ENCODE results near the gene GPR61.

The GPR61 gene

DNA sequence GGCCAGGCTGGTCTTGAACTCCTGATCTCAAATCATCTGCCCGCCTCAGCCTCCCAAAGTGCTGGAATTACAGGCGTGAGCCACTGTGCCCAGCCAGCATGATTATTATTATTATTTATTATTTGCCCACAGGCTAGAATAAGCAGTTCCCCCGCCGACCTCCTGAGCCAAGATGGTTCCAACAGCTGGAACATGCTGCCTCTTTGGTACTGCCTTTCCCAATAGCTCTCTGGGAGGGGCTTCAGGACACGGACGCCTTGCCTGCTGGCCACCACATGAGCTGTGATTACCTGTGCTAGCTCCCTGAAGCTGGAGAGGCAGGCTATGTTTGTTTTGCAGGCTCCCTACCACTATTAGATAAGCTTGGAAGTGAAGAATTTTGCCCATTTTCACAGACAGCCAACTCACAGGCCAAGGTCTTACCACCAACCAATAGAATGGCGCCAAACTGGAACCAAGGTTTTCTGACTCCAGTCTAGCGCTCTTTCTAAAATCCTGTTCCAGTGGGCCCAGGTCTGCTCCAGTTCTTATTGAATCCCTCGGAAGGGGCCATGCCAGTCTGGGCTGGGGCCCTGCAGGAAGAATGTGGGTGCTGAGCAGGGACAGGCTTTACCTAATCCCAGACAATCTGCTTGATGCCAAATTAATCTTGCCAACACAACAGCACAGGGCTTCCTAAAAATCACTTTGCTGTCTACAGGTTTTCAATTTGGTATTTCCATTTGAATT, 2.1 kb upstream of the GPR61 start:
- Histone ChIP-seq H3K9me3 (ENCODE audit: control insufficient read depth, low read length) (no peaks in the 10 kb centered on the region), H3K36me3 (ENCODE audit: control insufficient read depth, insufficient read depth, low read length) (no peaks in the 10 kb centered on the region), H3K4me3 (ENCODE audit: extremely low read depth, insufficient read depth, low read length, poor library complexity, severe bottlenecking) (no peak overlapping the region), H3K4me1 (ENCODE audit: control insufficient read depth, insufficient read depth, low read length, poor library complexity, severe bottlenecking) (peaks cover under 1% of the 10 kb centered on the region), H3K27ac (ENCODE audit: low read depth, low read length, severe bottlenecking) (no peak overlapping the region)
- WGBS, 2 experiments (ENCODE audit: insufficient coverage in 2 of 2): 94 to 100% methylated on average over 4 to 7 of the region's 9 CpGs

DNA sequence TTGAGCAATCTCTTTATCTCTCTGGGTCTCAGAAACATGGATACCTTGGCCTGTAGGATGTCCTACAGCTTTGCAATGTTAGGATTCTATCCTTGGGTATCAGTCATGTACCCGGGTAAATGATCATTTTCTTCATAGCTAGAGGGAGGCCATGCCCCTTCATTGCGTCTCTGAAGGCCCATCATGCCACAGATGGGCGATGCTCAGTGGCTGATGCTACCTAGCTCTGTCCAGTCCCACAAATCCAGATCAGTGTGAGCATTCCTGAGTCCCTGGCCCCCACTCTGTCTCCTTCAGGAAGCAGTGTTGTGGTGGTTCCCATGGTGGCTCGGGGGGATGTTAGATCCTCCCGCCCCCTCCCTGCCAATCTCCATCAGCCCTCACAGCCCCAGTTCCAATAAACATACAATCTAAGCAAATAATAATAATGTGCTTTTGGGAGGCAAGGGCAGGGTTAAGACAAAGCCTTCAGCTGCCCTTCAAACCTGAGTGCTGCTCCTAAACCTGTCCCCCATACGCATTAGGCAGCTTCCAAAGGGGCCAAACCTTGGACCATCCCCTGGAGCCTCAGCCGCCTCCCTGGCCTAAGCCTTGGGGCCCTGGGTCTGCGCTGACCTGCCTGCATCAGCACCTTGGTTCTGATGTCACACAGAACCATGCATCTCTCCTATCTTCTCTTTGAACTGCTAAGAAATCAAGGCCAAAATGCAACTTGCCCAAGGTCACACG, 681 bp upstream of the GPR61 start:
- Histone ChIP-seq H3K9me3 (ENCODE audit: control insufficient read depth, low read length) (no peaks in the 10 kb centered on the region), H3K36me3 (ENCODE audit: control insufficient read depth, insufficient read depth, low read length) (no peaks in the 10 kb centered on the region), H3K27ac (ENCODE audit: low read depth, low read length, severe bottlenecking) (no peak overlapping the region), H3K4me1 (ENCODE audit: control insufficient read depth, insufficient read depth, low read length, poor library complexity, severe bottlenecking) (no peaks in the 10 kb centered on the region), H3K4me3 (ENCODE audit: extremely low read depth, insufficient read depth, low read length, poor library complexity, severe bottlenecking) (no peak overlapping the region)
- 92 to 93% methylated on average over 5 to 7 of the region's 9 CpGs for WGBS, 2 experiments (ENCODE audit: insufficient coverage in 2 of 2)

DNA sequence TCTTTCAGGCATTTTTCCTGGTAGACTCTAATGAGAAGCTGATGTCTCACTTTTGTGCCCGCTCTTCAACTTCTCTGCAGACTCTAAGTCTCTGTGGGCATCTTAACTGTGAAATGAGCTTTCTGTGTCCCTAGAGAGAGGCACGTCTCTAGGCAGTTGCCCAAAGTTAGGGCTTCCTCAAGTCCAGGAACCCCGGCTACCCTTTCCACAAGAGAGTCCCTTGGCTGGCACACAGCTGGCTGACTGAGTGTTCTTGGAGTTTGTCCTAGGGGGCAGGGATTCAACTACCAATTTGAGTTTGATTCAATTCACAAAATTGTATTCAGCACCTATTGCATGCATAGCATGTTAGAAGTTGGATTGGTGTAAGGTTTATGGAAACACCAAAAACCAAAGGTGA, 1.4 kb downstream of the GPR61 start:
- 83 to 93% methylated on average over 1 to 3 of the region's 3 CpGs for WGBS, 2 experiments (ENCODE audit: insufficient coverage in 2 of 2)
- no peaks in the 10 kb centered on the region for H3K36me3 ChIP-seq (ENCODE audit: control insufficient read depth, insufficient read depth, low read length)
- H3K27ac ChIP-seq (ENCODE audit: low read depth, low read length, severe bottlenecking): no peak overlapping the region
- no peaks in the 10 kb centered on the region for H3K9me3 ChIP-seq (ENCODE audit: control insufficient read depth, low read length)
- H3K4me1 ChIP-seq (ENCODE audit: control insufficient read depth, insufficient read depth, low read length, poor library complexity, severe bottlenecking): no peaks in the 10 kb centered on the region
- no peak overlapping the region for H3K4me3 ChIP-seq (ENCODE audit: extremely low read depth, insufficient read depth, low read length, poor library complexity, severe bottlenecking)

DNA sequence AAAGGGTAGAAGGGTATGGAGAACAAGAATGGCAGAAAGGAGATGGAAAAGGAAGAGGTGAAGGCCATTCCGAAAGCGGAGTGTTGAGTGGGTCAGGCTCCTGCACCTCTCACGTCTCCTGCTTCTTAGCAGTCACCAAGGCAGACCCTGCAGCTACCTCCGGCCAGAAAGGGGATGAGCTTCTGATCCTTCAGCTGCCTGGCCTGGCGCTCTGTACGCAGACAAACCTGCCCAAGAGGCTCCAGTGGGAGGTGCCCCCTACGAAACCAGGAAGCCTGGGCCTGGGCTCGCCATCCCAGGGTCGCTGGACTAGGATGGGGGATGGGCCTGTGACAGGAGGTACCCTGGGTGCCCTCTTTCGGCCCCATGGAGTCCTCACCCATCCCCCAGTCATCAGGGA, 3.0 kb downstream of the GPR61 start:
- Histone ChIP-seq H3K4me3 (ENCODE audit: extremely low read depth, insufficient read depth, low read length, poor library complexity, severe bottlenecking) (no peak overlapping the region), H3K27ac (ENCODE audit: low read depth, low read length, severe bottlenecking) (no peak overlapping the region), H3K36me3 (ENCODE audit: control insufficient read depth, insufficient read depth, low read length) (no peaks in the 10 kb centered on the region), H3K4me1 (ENCODE audit: control insufficient read depth, insufficient read depth, low read length, poor library complexity, severe bottlenecking) (peaks cover 4% of the 10 kb centered on the region), H3K9me3 (ENCODE audit: control insufficient read depth, low read length) (no peaks in the 10 kb centered on the region)
- 94 to 95% methylated on average over 8 to 9 of the region's 10 CpGs for WGBS, 2 experiments (ENCODE audit: insufficient coverage in 2 of 2)

DNA sequence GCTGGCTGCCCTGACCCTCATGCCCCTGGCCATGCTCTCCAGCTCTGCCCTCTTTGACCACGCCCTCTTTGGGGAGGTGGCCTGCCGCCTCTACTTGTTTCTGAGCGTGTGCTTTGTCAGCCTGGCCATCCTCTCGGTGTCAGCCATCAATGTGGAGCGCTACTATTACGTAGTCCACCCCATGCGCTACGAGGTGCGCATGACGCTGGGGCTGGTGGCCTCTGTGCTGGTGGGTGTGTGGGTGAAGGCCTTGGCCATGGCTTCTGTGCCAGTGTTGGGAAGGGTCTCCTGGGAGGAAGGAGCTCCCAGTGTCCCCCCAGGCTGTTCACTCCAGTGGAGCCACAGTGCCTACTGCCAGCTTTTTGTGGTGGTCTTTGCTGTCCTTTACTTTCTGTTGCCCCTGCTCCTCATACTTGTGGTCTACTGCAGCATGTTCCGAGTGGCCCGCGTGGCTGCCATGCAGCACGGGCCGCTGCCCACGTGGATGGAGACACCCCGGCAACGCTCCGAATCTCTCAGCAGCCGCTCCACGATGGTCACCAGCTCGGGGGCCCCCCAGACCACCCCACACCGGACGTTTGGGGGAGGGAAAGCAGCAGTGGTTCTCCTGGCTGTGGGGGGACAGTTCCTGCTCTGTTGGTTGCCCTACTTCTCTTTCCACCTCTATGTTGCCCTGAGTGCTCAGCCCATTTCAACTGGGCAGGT, 3.8 kb downstream of the GPR61 start:
- Histone ChIP-seq H3K4me1 (ENCODE audit: control insufficient read depth, insufficient read depth, low read length, poor library complexity, severe bottlenecking) (peaks cover 4% of the 10 kb centered on the region), H3K9me3 (ENCODE audit: control insufficient read depth, low read length) (no peaks in the 10 kb centered on the region), H3K27ac (ENCODE audit: low read depth, low read length, severe bottlenecking) (no peak overlapping the region), H3K36me3 (ENCODE audit: control insufficient read depth, insufficient read depth, low read length) (no peaks in the 10 kb centered on the region), H3K4me3 (ENCODE audit: extremely low read depth, insufficient read depth, low read length, poor library complexity, severe bottlenecking) (no peak overlapping the region)
- WGBS, 2 experiments (ENCODE audit: insufficient coverage in 2 of 2): 94 to 96% methylated on average over 5 to 24 of the region's 24 CpGs

DNA sequence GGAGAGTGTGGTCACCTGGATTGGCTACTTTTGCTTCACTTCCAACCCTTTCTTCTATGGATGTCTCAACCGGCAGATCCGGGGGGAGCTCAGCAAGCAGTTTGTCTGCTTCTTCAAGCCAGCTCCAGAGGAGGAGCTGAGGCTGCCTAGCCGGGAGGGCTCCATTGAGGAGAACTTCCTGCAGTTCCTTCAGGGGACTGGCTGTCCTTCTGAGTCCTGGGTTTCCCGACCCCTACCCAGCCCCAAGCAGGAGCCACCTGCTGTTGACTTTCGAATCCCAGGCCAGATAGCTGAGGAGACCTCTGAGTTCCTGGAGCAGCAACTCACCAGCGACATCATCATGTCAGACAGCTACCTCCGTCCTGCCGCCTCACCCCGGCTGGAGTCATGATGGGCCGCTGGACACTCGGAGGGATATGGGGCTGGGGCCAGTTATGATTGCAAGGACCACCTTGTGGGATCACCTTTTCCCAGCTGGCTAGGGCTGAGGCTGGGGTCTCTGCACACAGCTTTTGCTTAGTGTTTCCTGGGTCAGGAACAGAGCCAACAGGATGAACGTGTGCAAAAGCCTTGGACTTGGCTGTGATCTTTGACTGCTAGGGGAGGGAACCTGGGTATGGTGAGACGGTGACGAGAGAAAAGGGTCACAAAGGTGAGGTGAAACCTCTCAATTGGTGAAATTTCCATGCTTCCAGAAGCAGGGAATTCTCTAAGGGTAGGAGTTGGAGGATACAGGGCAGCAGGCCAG, 4.5 kb downstream of the GPR61 start:
- no peak overlapping the region for H3K4me3 ChIP-seq (ENCODE audit: extremely low read depth, insufficient read depth, low read length, poor library complexity, severe bottlenecking)
- no peaks in the 10 kb centered on the region for H3K9me3 ChIP-seq (ENCODE audit: control insufficient read depth, low read length)
- WGBS, 2 experiments (ENCODE audit: insufficient coverage in 2 of 2): 84 to 89% methylated on average over 14 of the region's 14 CpGs
- H3K27ac ChIP-seq (ENCODE audit: low read depth, low read length, severe bottlenecking): no peak overlapping the region
- no peaks in the 10 kb centered on the region for H3K36me3 ChIP-seq (ENCODE audit: control insufficient read depth, insufficient read depth, low read length)
- peaks cover 4% of the 10 kb centered on the region for H3K4me1 ChIP-seq (ENCODE audit: control insufficient read depth, insufficient read depth, low read length, poor library complexity, severe bottlenecking)

DNA sequence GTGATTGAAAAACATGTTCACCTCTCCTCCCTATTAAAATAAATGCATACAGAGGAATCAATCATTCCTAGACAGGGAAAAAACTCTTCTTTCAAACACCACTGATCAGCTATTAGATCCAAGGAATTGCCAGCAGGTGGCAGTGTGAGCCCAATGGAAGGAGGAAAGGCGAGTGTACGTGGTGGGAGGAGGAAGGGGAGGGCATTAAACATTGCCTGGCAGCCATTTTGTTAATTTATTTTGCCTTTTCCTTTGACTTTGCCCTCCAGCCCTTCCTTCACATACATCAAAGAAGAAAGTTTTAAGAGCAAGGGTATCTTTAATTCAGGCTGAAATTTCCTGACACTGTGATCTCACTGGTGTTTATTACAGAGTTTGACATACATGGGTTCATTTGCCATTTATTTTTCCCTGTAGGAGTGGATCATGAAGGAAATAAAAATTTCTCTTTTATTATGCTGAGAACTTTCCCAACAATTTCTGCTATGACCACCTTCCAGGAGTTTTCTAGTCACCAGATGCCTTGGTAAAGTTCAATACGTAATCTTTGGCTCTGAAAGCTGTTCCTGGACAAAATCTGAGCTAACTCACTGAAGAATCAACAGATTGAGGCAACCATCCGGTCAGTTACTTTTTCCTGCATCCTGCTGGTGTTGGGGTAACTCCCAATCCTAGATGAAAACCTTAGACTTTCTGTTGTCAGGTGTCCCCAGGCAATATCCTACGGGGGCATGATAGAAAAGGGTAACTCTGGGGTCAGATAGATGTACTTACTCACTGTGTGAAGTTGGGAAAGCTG, 6.8 kb downstream of the GPR61 start:
- Histone ChIP-seq H3K9me3 (ENCODE audit: control insufficient read depth, low read length) (no peaks in the 10 kb centered on the region), H3K4me3 (ENCODE audit: extremely low read depth, insufficient read depth, low read length, poor library complexity, severe bottlenecking) (peak overlapping the region; percentile 96), H3K36me3 (ENCODE audit: control insufficient read depth, insufficient read depth, low read length) (peaks cover 3% of the 10 kb centered on the region), H3K4me1 (ENCODE audit: control insufficient read depth, insufficient read depth, low read length, poor library complexity, severe bottlenecking) (peaks cover 4% of the 10 kb centered on the region), H3K27ac (ENCODE audit: low read depth, low read length, severe bottlenecking) (peak overlapping the region; percentile 61)
- WGBS, 2 experiments (ENCODE audit: insufficient coverage in 2 of 2): 86 to 88% methylated on average over 2 to 3 of the region's 5 CpGs

DNA sequence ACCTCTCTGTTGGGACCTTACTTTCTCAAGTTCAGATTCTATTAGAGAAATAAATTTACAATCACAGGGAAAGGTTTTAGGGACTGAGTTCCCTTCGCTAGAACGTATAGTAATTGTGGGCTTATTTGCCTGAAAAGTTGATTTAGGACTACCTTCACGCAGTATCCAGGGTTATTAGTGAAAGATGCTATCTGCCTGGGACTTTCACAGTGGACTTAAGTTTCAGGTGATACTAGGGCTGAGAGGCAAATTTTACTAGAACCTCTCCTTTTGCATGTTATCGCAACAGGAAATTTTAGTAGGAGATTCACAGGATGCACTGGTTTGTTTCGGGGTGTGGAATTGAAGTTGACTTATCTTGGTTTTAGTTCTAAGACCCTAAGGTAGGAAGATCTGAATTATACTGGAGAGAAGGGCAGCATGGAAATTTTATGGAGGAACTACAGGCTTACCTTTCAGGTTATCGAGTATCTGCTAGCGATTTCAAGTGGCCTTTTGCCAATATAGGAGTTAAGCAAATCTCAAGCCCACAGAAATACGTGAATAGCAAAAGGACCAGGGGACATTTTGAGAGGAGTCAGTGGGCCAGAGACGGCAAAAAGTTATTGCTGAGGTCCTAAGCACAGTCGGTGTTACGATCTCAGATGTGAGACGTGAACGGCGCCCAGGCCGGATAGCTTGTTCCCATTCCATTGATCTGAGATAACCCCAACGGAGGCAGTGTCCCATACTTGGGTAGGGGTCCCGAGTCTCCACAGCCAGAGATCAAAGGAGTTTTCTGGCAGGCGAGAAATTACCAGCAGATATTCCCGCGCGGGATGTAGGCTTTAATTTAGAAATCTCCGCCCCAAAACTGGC, 8.0 kb downstream of the GPR61 start:
- Histone ChIP-seq H3K4me1 (ENCODE audit: control insufficient read depth, insufficient read depth, low read length, poor library complexity, severe bottlenecking) (peaks cover 4% of the 10 kb centered on the region), H3K36me3 (ENCODE audit: control insufficient read depth, insufficient read depth, low read length) (peaks cover 4% of the 10 kb centered on the region), H3K4me3 (ENCODE audit: extremely low read depth, insufficient read depth, low read length, poor library complexity, severe bottlenecking) (peak overlapping the region; percentile 96), H3K27ac (ENCODE audit: low read depth, low read length, severe bottlenecking) (peak overlapping the region; percentile 85), H3K9me3 (ENCODE audit: control insufficient read depth, low read length) (no peaks in the 10 kb centered on the region)
- WGBS, 2 experiments (ENCODE audit: insufficient coverage in 2 of 2): 16 to 21% methylated on average over 21 of the region's 22 CpGs
